Ascending aorta (tissue), 2 donors: ENCODE data around the gene CHRM4. TPM values are rescaled to one million over a fixed set of nuclear protein-coding genes. Genes with fewer than 3 reads are reported as not detected.

Source experiments
- DNase-seq, 2 donors: peaks; one replicate each; pipeline ENCODE4 v3.0.0-alpha.2; 2019; ENCODE audit warnings: low spot score in 2 of 2
- H3K27ac ChIP-seq, 2 donors: fragments of 200-600 bp; sonication (generic); one replicate each; pipeline ENCODE4 v1.5.1; 2016 to 2017; ENCODE audit warnings: mild to moderate bottlenecking in 1 of 2
- H3K27me3 ChIP-seq: fragments of 200-600 bp; sonication (generic); one replicate; pipeline ENCODE4 v1.5.1; 2017
- H3K36me3 ChIP-seq, 2 donors: fragments of 200-600 bp; sonication (generic); one replicate each; pipeline ENCODE4 v1.5.1; 2016
- H3K4me1 ChIP-seq, 2 donors: fragments of 200-600 bp; sonication (generic); one replicate each; pipeline ENCODE4 v1.5.1; 2016 to 2017; ENCODE audit warnings: mild to moderate bottlenecking in 1 of 2
- H3K4me3 ChIP-seq, 2 donors: fragments of 200-600 bp; sonication (generic); one replicate each; pipeline ENCODE4 v1.5.1; 2016 to 2017; ENCODE audit warnings: mild to moderate bottlenecking in 1 of 2
- H3K9me3 ChIP-seq, 2 donors: fragments of 200-600 bp; sonication (generic); one replicate each; pipeline ENCODE4 v1.5.1; 2016
- CTCF ChIP-seq, 3 experiments: fragments of 200-600 bp in 2 of 3; fragments of 450-650 bp in 1 of 3; sonication (generic) in 2 of 3; IDR thresholded peaks; one replicate each; pipeline ENCODE4 v1.5.1; 2016 to 2019; ENCODE audit warnings: antibody characterized with exemption in 3 of 3, mild to moderate bottlenecking in 1 of 3, moderate library complexity in 1 of 3
- intact Hi-C: fragments of 100-400 bp; cut with DNase I; formaldehyde crosslinking; loops from one replicate; pipeline ENCODE4 v1.15.1; 2023
- total RNA-seq: library from RNA; depleted of rRNA; stranded (reverse); fragments of >200 nt; gene quantifications from one replicate; pipeline ENCODE4 v1.1.0, GENCODE V29; 2016

CHRM4 gene
- total RNA-seq, 1 donor from 2014 or later, result not detected

- intact Hi-C loops, result no loop called here
- Histone ChIP-seq H3K36me3 (peaks cover 36 to 42% of the 10 kb centered on the region in 2 donors), H3K27me3 (peaks cover 12% of the 10 kb centered on the region), H3K9me3 (no peaks in the 10 kb centered on the region), H3K27ac (no peak overlapping the region), H3K4me1 (peaks cover 5 to 7% of the 10 kb centered on the region in 2 donors), H3K4me3 (no peak overlapping the region)
- TF ChIP-seq CTCF (IDR thresholded peaks at IDR 0.05), result no peak
- no peak for DNase-seq
These were observed 13.7 kb downstream of the CHRM4 start for GRCh38 chr11:46377831-46378230.

GRCh38 chr11:46377290-46377689, 14.3 kb downstream of the CHRM4 start:
- peaks cover 5 to 6% of the 10 kb centered on the region in 2 donors for H3K4me1 ChIP-seq
- TF ChIP-seq CTCF (IDR thresholded peaks at IDR 0.05), result no peak
- H3K4me3 ChIP-seq, result no peak overlapping the region
- intact Hi-C loops, result no loop called here
- H3K27me3 ChIP-seq, result peaks cover 7% of the 10 kb centered on the region
- H3K36me3 ChIP-seq, result peaks cover 36 to 45% of the 10 kb centered on the region in 2 donors
- H3K9me3 ChIP-seq, result no peaks in the 10 kb centered on the region
- no peak overlapping the region for H3K27ac ChIP-seq
- DNase-seq, result no peak

- Histone ChIP-seq H3K36me3 (peaks cover 38 to 54% of the 10 kb centered on the region in 2 donors), H3K9me3 (no peaks in the 10 kb centered on the region), H3K27me3 (no peaks in the 10 kb centered on the region), H3K4me3 (no peak overlapping the region), H3K4me1 (no peaks in the 10 kb centered on the region), H3K27ac (no peak overlapping the region)
- no peak for TF ChIP-seq CTCF (IDR thresholded peaks at IDR 0.05)
- no peak for DNase-seq
- intact Hi-C loops, result no loop called here
These were observed 15.1 kb downstream of the CHRM4 start for GRCh38 chr11:46376258-46377050.

GRCh38 chr11:46375392-46376101, 16.0 kb downstream of the CHRM4 start:
- DNase-seq, result no peak
- no peaks in the 10 kb centered on the region for H3K27me3 ChIP-seq
- peaks cover 44 to 59% of the 10 kb centered on the region in 2 donors for H3K36me3 ChIP-seq
- H3K4me3 ChIP-seq, result no peak overlapping the region
- TF ChIP-seq CTCF (IDR thresholded peaks at IDR 0.05), result no peak
- no peak overlapping the region for H3K27ac ChIP-seq
- H3K9me3 ChIP-seq, result no peaks in the 10 kb centered on the region
- intact Hi-C loops, result no loop called here
- no peaks in the 10 kb centered on the region for H3K4me1 ChIP-seq

- Histone ChIP-seq H3K36me3 (peaks cover 51 to 59% of the 10 kb centered on the region in 2 donors), H3K4me1 (no peaks in the 10 kb centered on the region), H3K4me3 (no peak overlapping the region), H3K27ac (no peak overlapping the region), H3K27me3 (no peaks in the 10 kb centered on the region), H3K9me3 (no peaks in the 10 kb centered on the region)
- TF ChIP-seq CTCF (IDR thresholded peaks at IDR 0.05), result no peak
- intact Hi-C loops, result no loop called here
- DNase-seq, result no peak
These were observed 16.8 kb downstream of the CHRM4 start for GRCh38 chr11:46374815-46375214.
